Activated T-helper 17 cell treated with anti-CD3 and anti-CD28 coated beads, Interleukin-2, amount 50 U/mL, for 72 hours (primary cell): ENCODE results near the gene SCRN1. TPM values are rescaled to one million over a fixed set of nuclear protein-coding genes. Genes with fewer than 3 reads are reported as not detected.

Experiments
- ATAC-seq: fragments of 150-1000 bp; cut with Tn5 transposase; replicated peaks from 2 replicates; pipeline ENCODE4 v1.10.0; 2021; ENCODE audit warnings: mild to moderate bottlenecking, moderate library complexity
- H3K27ac Mint-ChIP-seq: one replicate; pipeline ENCODE4 v1.8.0; 2022; ENCODE audit warnings: mixed read lengths
- H3K27me3 Mint-ChIP-seq: one replicate; pipeline ENCODE4 v1.8.0; 2022; ENCODE audit warnings: mixed read lengths
- H3K36me3 Mint-ChIP-seq: one replicate; pipeline ENCODE4 v1.8.0; 2022; ENCODE audit warnings: low read depth, mild to moderate bottlenecking, mixed read lengths
- H3K4me1 Mint-ChIP-seq: one replicate; pipeline ENCODE4 v1.8.0; 2022; ENCODE audit warnings: mixed read lengths
- H3K4me3 Mint-ChIP-seq: one replicate; pipeline ENCODE4 v1.8.0; 2022; ENCODE audit warnings: mild to moderate bottlenecking, mixed read lengths
- H3K9me3 Mint-ChIP-seq: one replicate; pipeline ENCODE4 v1.8.0; 2022; ENCODE audit warnings: mixed read lengths
- total RNA-seq, 2 donors: library from RNA; stranded (reverse); gene quantifications; one replicate each; pipeline ENCODE4 v1.2.3, GENCODE V29; 2022

The SCRN1 gene
- total RNA-seq, 2 donors from 2014 or later: 5.4 to 7.6 TPM

DNA sequence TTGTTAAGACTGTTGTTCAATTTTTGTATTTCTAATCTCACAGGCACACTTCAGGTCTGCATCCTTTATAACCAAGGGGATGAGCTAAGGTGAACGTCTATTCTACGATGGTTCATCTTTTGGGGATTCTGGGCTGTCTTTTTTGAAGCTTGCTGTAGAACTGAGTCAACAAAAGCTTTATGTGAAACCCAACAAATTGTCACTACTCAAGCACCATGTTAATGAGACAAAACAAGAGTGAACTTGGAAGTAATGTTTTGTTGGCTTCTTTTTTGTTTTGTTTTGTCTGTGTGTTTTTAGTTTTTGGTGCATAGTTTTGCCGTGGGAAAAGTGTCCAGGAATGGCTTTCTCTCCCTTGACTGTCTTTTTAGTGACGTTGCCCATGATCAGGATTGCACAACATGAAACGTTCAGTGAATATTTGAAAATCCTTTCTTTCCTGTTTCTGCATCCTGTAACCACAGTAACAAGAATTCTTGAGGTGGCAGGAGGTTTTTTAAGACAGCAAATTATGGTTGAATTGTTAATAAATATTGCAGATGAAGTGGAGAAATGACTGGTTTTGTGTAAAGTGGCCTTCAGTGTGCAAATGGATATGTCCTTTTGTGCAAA is 117.7 kb downstream of the SCRN1 start:
- H3K4me1 Mint-ChIP-seq: no peaks in the 10 kb centered on the region
- H3K36me3 Mint-ChIP-seq: no peaks in the 10 kb centered on the region
- H3K27me3 Mint-ChIP-seq: peaks cover 17% of the 10 kb centered on the region
- no peaks in the 10 kb centered on the region for H3K9me3 Mint-ChIP-seq
- H3K27ac Mint-ChIP-seq: no peak overlapping the region
- no peak overlapping the region for H3K4me3 Mint-ChIP-seq
- ATAC-seq: no peak

Other genes with a start within 250 kb of the SCRN1 start
- gene WIPF3, start 183.3 kb downstream of the SCRN1 start, total RNA-seq: not detected
- gene FKBP14, start 36.9 kb upstream of the SCRN1 start, total RNA-seq: 1 to 10 TPM; 6.4 to 9.1 TPM
- gene PLEKHA8, start 38.6 kb upstream of the SCRN1 start, total RNA-seq: 10 to 100 TPM; 16.1 to 18.2 TPM
- gene MTURN, start 145.2 kb upstream of the SCRN1 start, total RNA-seq: 1 to 10 TPM; 4.0 to 6.4 TPM